PFSK-1 (cell line): ENCODE measurements around the gene LSR.

Experiments used
- FOXP2 ChIP-seq: optimal IDR thresholded peaks from 2 replicates; pipeline ENCODE3; 2011; ENCODE audit warnings: borderline replicate concordance, control low read depth, inconsistent platforms; ENCODE audit not compliant: insufficient read depth; ENCODE audit errors: extremely low read length, extremely low read depth
- POLR2AphosphoS5 ChIP-seq: IDR thresholded peaks from 2 replicates; pipeline ENCODE4 v1.6.1; 2012; ENCODE audit warnings: low read depth, mild to moderate bottlenecking, control low read depth, low read length, moderate library complexity
- SIN3A ChIP-seq: IDR thresholded peaks from 2 replicates; pipeline ENCODE4 v1.6.1; 2012; ENCODE audit warnings: mild to moderate bottlenecking, low read length, moderate library complexity, borderline replicate concordance; ENCODE audit not compliant: insufficient read depth
- TAF1 ChIP-seq: IDR thresholded peaks from 2 replicates; pipeline ENCODE4 v1.6.1; 2012; ENCODE audit warnings: low read length, control low read depth, borderline replicate concordance; ENCODE audit not compliant: insufficient read depth
- TF ChIP-seq, protein P1 (sequence below), 2 experiments: IDR thresholded peaks; 2 replicates each; pipeline versions ENCODE4 v1.6.1 to v1.8.0; 2011 to 2012; ENCODE audit warnings: low read depth in 2 of 2, low read length in 2 of 2, control low read depth in 1 of 2, inconsistent platforms in 1 of 2, mild to moderate bottlenecking in 1 of 2, moderate library complexity in 1 of 2; ENCODE audit not compliant: insufficient read depth in 1 of 2

The LSR gene

DNA sequence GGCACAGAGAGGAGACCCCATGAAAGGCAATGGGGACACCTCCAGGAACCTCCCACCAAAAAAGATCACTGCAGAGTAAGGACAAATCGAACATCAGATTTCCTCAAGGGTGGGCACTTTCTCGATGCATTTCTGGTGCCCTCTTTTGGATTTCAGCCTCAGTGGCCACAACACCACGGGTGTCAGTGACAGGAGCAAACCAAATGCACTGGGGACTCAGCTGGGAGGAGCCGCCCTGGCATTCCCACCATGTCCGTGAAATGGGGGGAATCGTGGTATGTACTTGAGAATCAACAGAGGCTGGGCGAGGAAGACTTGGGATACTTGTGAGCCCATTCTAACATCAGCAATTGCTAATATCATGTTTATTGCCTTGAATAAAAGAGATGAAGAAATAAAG, 36.6 kb upstream of the LSR start:
- no peak for TF ChIP-seq SIN3A
- no peak for TF ChIP-seq FOXP2
- no peak for TF ChIP-seq POLR2AphosphoS5
- TF ChIP-seq, protein P1, sequence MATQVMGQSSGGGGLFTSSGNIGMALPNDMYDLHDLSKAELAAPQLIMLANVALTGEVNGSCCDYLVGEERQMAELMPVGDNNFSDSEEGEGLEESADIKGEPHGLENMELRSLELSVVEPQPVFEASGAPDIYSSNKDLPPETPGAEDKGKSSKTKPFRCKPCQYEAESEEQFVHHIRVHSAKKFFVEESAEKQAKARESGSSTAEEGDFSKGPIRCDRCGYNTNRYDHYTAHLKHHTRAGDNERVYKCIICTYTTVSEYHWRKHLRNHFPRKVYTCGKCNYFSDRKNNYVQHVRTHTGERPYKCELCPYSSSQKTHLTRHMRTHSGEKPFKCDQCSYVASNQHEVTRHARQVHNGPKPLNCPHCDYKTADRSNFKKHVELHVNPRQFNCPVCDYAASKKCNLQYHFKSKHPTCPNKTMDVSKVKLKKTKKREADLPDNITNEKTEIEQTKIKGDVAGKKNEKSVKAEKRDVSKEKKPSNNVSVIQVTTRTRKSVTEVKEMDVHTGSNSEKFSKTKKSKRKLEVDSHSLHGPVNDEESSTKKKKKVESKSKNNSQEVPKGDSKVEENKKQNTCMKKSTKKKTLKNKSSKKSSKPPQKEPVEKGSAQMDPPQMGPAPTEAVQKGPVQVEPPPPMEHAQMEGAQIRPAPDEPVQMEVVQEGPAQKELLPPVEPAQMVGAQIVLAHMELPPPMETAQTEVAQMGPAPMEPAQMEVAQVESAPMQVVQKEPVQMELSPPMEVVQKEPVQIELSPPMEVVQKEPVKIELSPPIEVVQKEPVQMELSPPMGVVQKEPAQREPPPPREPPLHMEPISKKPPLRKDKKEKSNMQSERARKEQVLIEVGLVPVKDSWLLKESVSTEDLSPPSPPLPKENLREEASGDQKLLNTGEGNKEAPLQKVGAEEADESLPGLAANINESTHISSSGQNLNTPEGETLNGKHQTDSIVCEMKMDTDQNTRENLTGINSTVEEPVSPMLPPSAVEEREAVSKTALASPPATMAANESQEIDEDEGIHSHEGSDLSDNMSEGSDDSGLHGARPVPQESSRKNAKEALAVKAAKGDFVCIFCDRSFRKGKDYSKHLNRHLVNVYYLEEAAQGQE (IDR thresholded peaks at IDR 0.05; ENCODE audit: insufficient read depth in 1 of 2, low read depth in 2 of 2, low read length in 2 of 2) = no peak
- no peak for TF ChIP-seq TAF1

DNA sequence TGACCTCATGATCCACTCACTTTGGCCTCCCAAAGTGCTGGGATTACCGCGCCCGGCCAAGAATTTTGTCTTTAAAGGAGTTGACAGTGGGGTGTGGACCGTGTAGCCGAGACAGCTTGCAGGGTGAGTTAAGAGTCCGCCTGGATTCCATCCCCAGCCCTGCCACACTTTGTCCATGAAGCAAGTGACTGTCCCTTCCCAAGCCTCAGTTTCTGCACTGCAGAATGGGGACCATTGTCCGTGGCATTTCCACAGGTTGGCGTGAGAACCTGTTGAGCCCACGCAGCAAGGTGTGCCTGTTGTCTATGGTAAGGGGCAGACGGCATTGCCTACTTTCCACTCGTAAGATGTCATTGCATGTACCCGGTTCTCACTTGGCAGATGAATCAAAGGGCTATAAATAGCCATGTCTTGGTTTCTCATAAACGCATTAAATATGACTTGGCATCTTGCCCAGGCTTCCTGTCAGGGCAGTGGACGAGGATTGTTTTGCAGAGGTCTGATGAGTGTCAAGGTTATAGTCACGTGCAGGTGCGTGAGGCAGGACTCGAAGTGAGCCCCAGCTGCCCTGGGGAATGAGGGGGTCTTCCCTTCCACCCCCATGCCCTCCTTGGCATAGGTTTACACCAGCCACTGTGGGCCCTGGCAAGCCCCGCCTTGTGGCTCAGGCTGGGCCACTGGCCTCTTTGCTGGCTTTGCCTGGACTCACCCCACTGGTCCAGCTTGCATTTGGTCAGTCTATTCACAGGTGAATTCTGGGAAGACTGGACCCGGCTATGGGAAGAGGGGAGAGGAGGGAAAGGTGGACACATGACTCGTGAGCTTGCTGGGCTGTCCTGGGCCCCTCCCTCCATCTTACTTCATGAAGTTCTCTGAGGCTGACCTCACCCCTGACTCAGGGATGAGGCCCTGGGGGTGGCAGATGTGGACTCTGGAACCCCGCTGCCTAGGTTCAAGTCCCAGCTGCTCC, 34.9 kb upstream of the LSR start:
- TF ChIP-seq FOXP2 = peak; percentile 41
- TF ChIP-seq POLR2AphosphoS5 = no peak

DNA sequence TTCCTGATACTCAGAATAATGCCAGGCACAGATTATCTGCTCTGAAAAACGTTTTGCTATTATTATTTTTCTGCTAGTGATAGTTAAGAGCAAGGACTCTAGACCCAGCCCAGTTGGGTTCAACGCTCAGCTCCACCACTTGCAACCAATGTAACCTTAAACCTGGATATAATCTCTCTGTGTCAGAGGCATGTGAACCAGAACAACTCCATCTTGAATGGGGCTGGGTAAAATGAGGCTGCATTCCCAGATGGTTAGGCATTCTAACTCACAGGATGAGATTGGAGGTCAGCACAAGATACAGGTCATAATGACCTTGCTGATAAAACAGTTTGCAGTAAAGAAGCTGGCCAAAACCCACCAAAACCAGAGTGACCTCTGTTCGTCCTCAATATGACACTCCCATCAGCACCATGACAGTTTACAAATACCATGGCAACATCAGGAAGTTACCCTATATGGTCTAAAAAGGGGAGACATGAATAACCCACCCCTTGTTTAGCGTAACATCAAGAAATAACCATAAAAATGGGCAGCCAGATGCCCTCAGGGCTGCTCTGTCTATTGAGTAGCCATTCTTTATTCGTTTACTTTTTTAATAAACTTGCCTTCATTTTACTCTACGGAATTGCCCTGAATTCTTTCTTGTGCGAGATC, 33.9 kb upstream of the LSR start:
- TF ChIP-seq FOXP2 (no peak), POLR2AphosphoS5 (no peak), TAF1 (no peak), SIN3A (no peak)
- TF ChIP-seq, protein P1 (IDR thresholded peaks at IDR 0.05; ENCODE audit: insufficient read depth in 1 of 2, low read depth in 2 of 2, low read length in 2 of 2) = no peak

DNA sequence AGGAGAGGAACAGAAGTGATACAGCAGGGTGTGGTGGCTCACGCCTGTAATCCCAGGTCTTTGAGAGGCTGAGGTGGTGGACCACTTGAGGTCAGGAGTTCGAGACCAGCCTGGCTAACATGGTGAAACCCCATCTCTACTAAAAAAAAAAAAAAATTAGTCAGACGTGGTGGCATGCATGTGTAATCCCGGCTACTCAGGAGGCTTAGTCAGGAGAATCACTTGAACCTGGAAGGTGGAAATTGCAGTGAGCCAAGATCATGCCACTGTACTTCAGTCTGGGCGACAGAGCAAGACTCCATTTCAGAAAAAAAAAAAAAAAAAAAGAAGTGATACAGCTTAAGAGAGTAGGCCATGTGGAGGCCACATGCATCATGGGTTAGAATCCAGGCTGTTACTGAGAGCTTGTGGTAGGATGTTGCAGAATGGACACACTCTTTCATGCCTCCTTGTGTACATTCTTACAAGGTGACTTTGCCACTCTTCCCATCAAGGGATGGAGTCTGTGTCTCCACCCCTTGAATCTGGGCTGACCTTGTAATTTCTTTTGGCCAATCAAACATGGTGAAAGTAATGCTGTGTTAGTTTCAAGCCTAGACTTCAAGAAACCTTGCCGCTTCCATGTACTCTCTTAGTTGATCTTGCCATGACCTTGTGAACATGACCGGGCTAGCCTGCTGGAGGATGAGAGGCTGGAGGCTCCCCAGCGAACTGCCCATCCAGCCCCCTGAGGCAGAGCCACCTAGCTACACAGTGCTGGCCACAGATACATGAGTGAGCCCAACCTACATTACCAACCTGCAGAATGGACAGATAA, 32.6 kb upstream of the LSR start:
- TF ChIP-seq, protein P1 (IDR thresholded peaks at IDR 0.05; ENCODE audit: insufficient read depth in 1 of 2, low read depth in 2 of 2, low read length in 2 of 2) = no peak
- TF ChIP-seq TAF1 (no peak), POLR2AphosphoS5 (no peak), SIN3A (no peak), FOXP2 (no peak)
